Natural killer cell (primary cell): ENCODE results near the gene LYRM4. TPM values are rescaled to one million over a fixed set of nuclear protein-coding genes. Genes with fewer than 3 reads are reported as not detected.

ENCODE experiments used
- ATAC-seq, 3 donors: fragments of 150-1000 bp in 2 of 3; fragments of 200-7000 bp in 1 of 3; cut with Tn5 transposase; 1 replicate in 1 of 3; 2 replicates in 2 of 3; pipeline ENCODE4 v1.10.0; 2021; ENCODE audit warnings: mild to moderate bottlenecking in 2 of 3, moderate library complexity in 2 of 3
- DNase-seq, 2 donors: peaks; one replicate each; pipeline versions ENCODE4 v3.0.0 to v3.0.0-alpha.2; 2013 to 2021; ENCODE audit warnings: mixed read lengths in 1 of 2
- H3K27ac ChIP-seq: one replicate; pipeline ENCODE4 v1.5.1; 2013; ENCODE audit warnings: mild to moderate bottlenecking, low read length
- H3K27me3 ChIP-seq: one replicate; pipeline ENCODE4 v1.6.1; 2013; ENCODE audit warnings: low read length; ENCODE audit not compliant: control insufficient read depth, insufficient read depth
- H3K36me3 ChIP-seq: one replicate; pipeline ENCODE4 v1.6.1; 2013; ENCODE audit warnings: low read length; ENCODE audit not compliant: control insufficient read depth, insufficient read depth
- H3K4me1 ChIP-seq: one replicate; pipeline ENCODE4 v1.6.1; 2013; ENCODE audit warnings: low read length; ENCODE audit not compliant: control insufficient read depth, insufficient read depth
- H3K4me3 ChIP-seq: one replicate; pipeline ENCODE4 v1.5.1; 2013; ENCODE audit warnings: low read length
- H3K9me3 ChIP-seq: one replicate; pipeline ENCODE4 v1.6.1; 2013; ENCODE audit warnings: low read length; ENCODE audit not compliant: control insufficient read depth, insufficient read depth
- H3K27ac Mint-ChIP-seq, 2 donors: one replicate each; pipeline ENCODE4 v1.8.0; 2022; ENCODE audit warnings: mild to moderate bottlenecking in 2 of 2, mixed read lengths in 2 of 2, moderate library complexity in 1 of 2
- H3K27me3 Mint-ChIP-seq, 2 donors: one replicate each; pipeline ENCODE4 v1.8.0; 2022; ENCODE audit warnings: low read depth in 2 of 2, mixed read lengths in 2 of 2
- H3K36me3 Mint-ChIP-seq: one replicate; pipeline ENCODE4 v1.8.0; 2022; ENCODE audit warnings: mixed read lengths
- H3K4me1 Mint-ChIP-seq, 2 donors: one replicate each; pipeline ENCODE4 v1.8.0; 2022; ENCODE audit warnings: mixed read lengths in 2 of 2
- H3K4me3 Mint-ChIP-seq: one replicate; pipeline ENCODE4 v1.8.0; 2022; ENCODE audit warnings: mild to moderate bottlenecking, moderate library complexity, mixed read lengths
- H3K9me3 Mint-ChIP-seq, 2 donors: one replicate each; pipeline ENCODE4 v1.8.0; 2022; ENCODE audit warnings: mixed read lengths in 2 of 2
- CTCF ChIP-seq: fragments of 200-600 bp; IDR thresholded peaks from one replicate; pipeline ENCODE4 v1.8.0; 2022; ENCODE audit warnings: antibody characterized with exemption
- WGBS: methylation state at CpG from one replicate; pipeline ENCODE4 v1.1.7; 2013; ENCODE audit warnings: missing lambda C conversion rate; ENCODE audit not compliant: insufficient coverage; 5-methylcytosine and 5-hydroxymethylcytosine counted together
- intact Hi-C: fragments of 100-400 bp; cut with micrococcal nuclease; formaldehyde crosslinking; loops from one replicate; pipeline ENCODE4 v1.14.2; 2022
- total RNA-seq, 4 donors: library from RNA; stranded (reverse); fragments of 120-200 nt in 1 of 4; gene quantifications; one replicate each; pipeline versions ENCODE4 v1.2.3 to v1.2.4, GENCODE V29; 2013 to 2022

LYRM4 gene
- total RNA-seq, 3 donors from 2014 or later (not counting 1 experiment from before 2014, with no cell fraction given): 9.1 to 11.4 (median 11.1) TPM

GRCh38 chr6:5256952-5257351 lies 3.8 kb downstream of the LYRM4 start:
- DNase-seq: no peak
- Mint-ChIP-seq H3K4me3 (no peak overlapping the region), H3K4me1 (peaks cover 19 to 21% of the 10 kb centered on the region in 2 donors), H3K9me3 (no peaks in the 10 kb centered on the region), H3K27ac (no peak overlapping the region), H3K36me3 (no peaks in the 10 kb centered on the region), H3K27me3 (no peaks in the 10 kb centered on the region)
- no peaks in the 10 kb centered on the region for H3K27me3 ChIP-seq
- WGBS: 95% methylated on average over 3 of the region's 3 CpGs
- intact Hi-C loops: no loop called here
- no peak overlapping the region for H3K4me3 ChIP-seq
- no peak for TF ChIP-seq CTCF
- no peaks in the 10 kb centered on the region for H3K9me3 ChIP-seq
- no peaks in the 10 kb centered on the region for H3K36me3 ChIP-seq
- H3K27ac ChIP-seq: no peak overlapping the region
- no peak for ATAC-seq
- H3K4me1 ChIP-seq: peaks cover 9% of the 10 kb centered on the region

GRCh38 chr6:5250911-5251310 lies 9.8 kb downstream of the LYRM4 start:
- H3K27me3 ChIP-seq: no peaks in the 10 kb centered on the region
- Mint-ChIP-seq H3K27me3 (no peaks in the 10 kb centered on the region), H3K36me3 (no peaks in the 10 kb centered on the region), H3K4me1 (no peaks in the 10 kb centered on the region), H3K27ac (no peak overlapping the region), H3K9me3 (no peaks in the 10 kb centered on the region), H3K4me3 (no peak overlapping the region)
- H3K4me3 ChIP-seq: no peak overlapping the region
- intact Hi-C loops: no loop called here
- ATAC-seq (no peak), DNase-seq (peak in 1 of 2 donors; percentile 19)
- no peaks in the 10 kb centered on the region for H3K9me3 ChIP-seq
- no peak overlapping the region for H3K27ac ChIP-seq
- H3K36me3 ChIP-seq: no peaks in the 10 kb centered on the region
- 94% methylated on average over 4 of the region's 4 CpGs for WGBS
- H3K4me1 ChIP-seq: no peaks in the 10 kb centered on the region
- TF ChIP-seq CTCF: no peak

GRCh38 chr6:5250451-5250850 lies 10.3 kb downstream of the LYRM4 start:
- intact Hi-C loops: no loop called here
- Mint-ChIP-seq H3K9me3 (no peaks in the 10 kb centered on the region), H3K4me3 (no peak overlapping the region), H3K36me3 (no peaks in the 10 kb centered on the region), H3K27me3 (no peaks in the 10 kb centered on the region), H3K4me1 (no peaks in the 10 kb centered on the region), H3K27ac (no peak overlapping the region)
- Histone ChIP-seq H3K4me3 (no peak overlapping the region), H3K27me3 (no peaks in the 10 kb centered on the region), H3K9me3 (no peaks in the 10 kb centered on the region), H3K27ac (no peak overlapping the region), H3K36me3 (no peaks in the 10 kb centered on the region), H3K4me1 (no peaks in the 10 kb centered on the region)
- TF ChIP-seq CTCF: no peak
- ATAC-seq (no peak), DNase-seq (no peak)
- 100% methylated on average over 1 of the region's 3 CpGs for WGBS

GRCh38 chr6:5249451-5250122 lies 11.2 kb downstream of the LYRM4 start:
- Mint-ChIP-seq H3K4me1 (no peaks in the 10 kb centered on the region), H3K4me3 (no peak overlapping the region), H3K27ac (no peak overlapping the region), H3K36me3 (no peaks in the 10 kb centered on the region), H3K9me3 (no peaks in the 10 kb centered on the region), H3K27me3 (no peaks in the 10 kb centered on the region)
- Histone ChIP-seq H3K4me3 (no peak overlapping the region), H3K27me3 (no peaks in the 10 kb centered on the region), H3K36me3 (no peaks in the 10 kb centered on the region), H3K27ac (no peak overlapping the region), H3K9me3 (no peaks in the 10 kb centered on the region), H3K4me1 (no peaks in the 10 kb centered on the region)
- 91% methylated on average over 5 of the region's 5 CpGs for WGBS
- intact Hi-C loops: no loop called here
- no peak for TF ChIP-seq CTCF
- DNase-seq (no peak), ATAC-seq (no peak)
